Measurements from ENCODE around the gene ZNF418.

The ZNF418 gene

DNA sequence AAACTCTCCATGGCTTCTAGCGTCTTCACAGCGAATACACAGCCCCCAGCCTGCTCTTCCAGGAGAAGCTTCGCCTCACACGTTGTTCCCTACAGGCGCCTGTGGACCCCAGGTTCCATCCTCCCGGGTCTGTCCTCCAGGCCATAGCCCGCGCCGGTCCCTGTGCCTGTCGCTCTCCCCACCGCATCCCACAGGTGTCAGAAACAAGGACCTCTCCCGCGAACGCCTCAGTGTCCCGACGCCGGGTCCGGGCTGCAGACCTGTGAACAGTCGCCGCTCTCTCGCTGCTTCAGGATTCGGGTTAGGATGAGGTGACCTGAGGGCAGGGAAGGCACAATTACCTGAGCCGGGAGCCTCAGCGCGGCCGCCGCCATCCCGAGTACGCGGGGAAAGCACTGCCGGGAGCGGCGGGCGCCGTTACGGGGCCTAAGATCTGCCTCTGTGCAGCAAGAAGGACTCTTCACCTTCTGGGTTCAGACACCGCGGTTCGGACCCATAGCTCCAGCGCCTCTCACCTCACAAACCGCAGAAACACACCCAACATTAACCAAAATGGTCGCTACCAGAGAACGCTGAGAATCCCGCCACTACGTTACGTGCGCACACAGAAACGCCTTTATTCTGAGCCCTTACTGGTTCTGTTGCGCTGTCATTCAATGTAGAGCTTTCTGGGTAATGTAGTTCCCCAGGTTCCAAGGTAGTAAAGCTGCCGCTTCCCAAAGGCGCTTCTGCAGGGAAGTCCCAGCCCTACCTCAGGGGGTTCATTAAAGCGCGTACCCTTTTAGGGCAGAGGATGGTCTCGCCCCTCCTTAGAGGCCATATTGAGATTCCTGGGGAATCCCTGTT lies at the start of gene ZNF418:
Gene ZNF418 (minus strand): TSS at position 583 of the 846 bp plus-strand sequence. CDS start 1,580 bp downstream, outside the sequence.
- peak within 1 kb of the TSS; percentile 94 for H3K9ac ChIP-seq (ENCODE audit: low read depth, low read length)
- H3K27me3 ChIP-seq (ENCODE audit: insufficient read depth, low read length): no peaks in the 10 kb centered on the region
- H3K27ac ChIP-seq (ENCODE audit: low read length): peak within 1 kb of the TSS; percentile 35
- H3K9me3 ChIP-seq (ENCODE audit: insufficient read depth, low read depth, low read length): peaks cover 23% of the 10 kb centered on the region
- peak within 1 kb of the TSS; percentile 84 for H3K4me3 ChIP-seq (ENCODE audit: low read length)
- no peaks in the 10 kb centered on the region for H3K4me1 ChIP-seq (ENCODE audit: insufficient read depth, low read length)
- H3K36me3 ChIP-seq (ENCODE audit: insufficient read depth, low read depth, low read length): peaks cover 33% of the 10 kb centered on the region

DNA sequence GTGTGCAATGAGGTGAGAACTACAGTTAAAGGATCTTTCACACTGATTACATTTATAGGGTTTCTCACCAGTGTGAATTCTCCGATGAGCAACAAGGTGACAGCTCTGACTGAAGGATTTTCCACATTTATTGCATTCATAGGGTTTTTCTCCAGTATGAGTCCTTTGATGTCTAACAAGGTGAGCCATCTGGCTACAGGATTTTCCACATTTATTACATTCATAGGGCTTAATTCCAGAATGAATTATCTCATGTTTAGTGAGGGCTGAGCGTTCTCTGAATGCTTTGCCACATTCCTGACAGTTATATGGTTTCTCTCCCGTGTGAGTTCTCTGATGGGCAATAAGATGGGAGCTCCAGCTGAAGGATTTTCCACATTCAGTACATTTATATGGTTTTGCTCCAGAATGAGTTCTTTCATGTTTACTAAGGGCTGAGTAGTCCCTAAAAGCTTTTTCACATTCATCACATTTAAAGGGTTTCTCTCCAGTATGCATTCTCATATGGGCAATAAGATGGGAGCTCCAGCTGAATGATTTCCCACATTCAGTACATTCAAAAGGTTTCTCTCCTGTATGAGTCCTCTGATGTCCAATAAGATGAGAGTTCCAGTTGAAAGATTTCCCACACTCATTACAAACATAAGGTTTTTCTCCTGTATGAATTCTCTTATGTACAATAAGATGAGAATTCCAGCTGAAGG lies 43.5 kb upstream of the ZNF418 start:
- Histone ChIP-seq H3K27me3 (ENCODE audit: insufficient read depth, low read length) (no peaks in the 10 kb centered on the region), H3K9me3 (ENCODE audit: insufficient read depth, low read depth, low read length) (peaks cover 100% of the 10 kb centered on the region), H3K4me1 (ENCODE audit: insufficient read depth, low read length) (no peaks in the 10 kb centered on the region), H3K9ac (ENCODE audit: low read depth, low read length) (no peak overlapping the region), H3K27ac (ENCODE audit: low read length) (no peak overlapping the region), H3K4me3 (ENCODE audit: low read length) (0 out of 2 replicates have a peak overlapping the region, but pooled peaks have one; percentile 34), H3K36me3 (ENCODE audit: insufficient read depth, low read depth, low read length) (peaks cover 61% of the 10 kb centered on the region)

DNA sequence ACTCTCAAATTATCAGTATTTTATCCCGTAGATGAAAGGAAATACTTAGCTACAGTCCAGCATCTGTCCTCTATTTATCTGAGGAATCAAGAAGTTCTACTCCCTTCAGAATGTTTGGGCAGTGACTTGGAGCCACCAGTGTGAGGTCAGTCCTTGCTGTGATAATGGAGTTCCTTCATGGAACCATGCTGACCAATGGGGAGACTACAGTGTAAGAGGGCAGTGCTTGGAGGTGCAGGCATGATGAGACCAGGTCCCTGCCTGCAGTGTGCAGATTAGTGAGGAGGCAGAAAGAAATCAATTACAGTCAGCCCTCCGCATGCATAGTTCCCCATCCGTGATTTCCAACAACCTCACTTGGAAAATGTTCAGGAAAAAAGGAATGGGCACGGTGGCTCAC lies 39.2 kb upstream of the ZNF418 start, which contains the start of gene C19orf18:
Gene C19orf18 (minus strand): TSS at position 101 of the 400 bp plus-strand sequence. CDS start 102 bp downstream, outside the sequence.
- Histone ChIP-seq H3K36me3 (ENCODE audit: insufficient read depth, low read depth, low read length) (peaks cover 19% of the 10 kb centered on the region), H3K27me3 (ENCODE audit: insufficient read depth, low read length) (no peaks in the 10 kb centered on the region), H3K4me1 (ENCODE audit: insufficient read depth, low read length) (no peaks in the 10 kb centered on the region), H3K9ac (ENCODE audit: low read depth, low read length) (no peak within 1 kb of the TSS), H3K9me3 (ENCODE audit: insufficient read depth, low read depth, low read length) (peaks cover 93% of the 10 kb centered on the region), H3K4me3 (ENCODE audit: low read length) (no peak within 1 kb of the TSS), H3K27ac (ENCODE audit: low read length) (no peak within 1 kb of the TSS)

DNA sequence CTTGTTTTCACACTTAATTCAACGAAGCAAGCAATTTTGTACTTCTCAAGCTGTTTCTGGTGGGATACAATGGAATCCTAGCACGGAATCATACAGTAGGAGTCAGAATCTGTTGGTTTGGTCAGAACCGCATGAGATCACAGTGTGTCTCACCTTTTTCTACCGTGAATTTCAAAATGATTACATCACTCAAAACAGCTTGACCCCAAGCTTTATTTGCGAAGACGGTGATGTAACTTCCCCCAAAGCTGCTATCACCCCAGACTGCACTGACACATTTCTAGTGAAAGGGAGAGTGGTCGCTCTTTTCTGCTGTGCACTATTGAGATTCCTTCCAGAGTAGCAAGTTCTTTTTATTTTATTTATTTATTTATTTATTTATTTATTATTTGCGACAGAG lies 29.6 kb upstream of the ZNF418 start:
- no peaks in the 10 kb centered on the region for H3K27me3 ChIP-seq (ENCODE audit: insufficient read depth, low read length)
- no peak overlapping the region for H3K9ac ChIP-seq (ENCODE audit: low read depth, low read length)
- no peak overlapping the region; the same call in 1 of the 2 replicates for H3K4me3 ChIP-seq (ENCODE audit: low read length)
- no peaks in the 10 kb centered on the region for H3K36me3 ChIP-seq (ENCODE audit: insufficient read depth, low read depth, low read length)
- no peak overlapping the region for H3K27ac ChIP-seq (ENCODE audit: low read length)
- no peaks in the 10 kb centered on the region for H3K4me1 ChIP-seq (ENCODE audit: insufficient read depth, low read length)
- peaks cover 64% of the 10 kb centered on the region for H3K9me3 ChIP-seq (ENCODE audit: insufficient read depth, low read depth, low read length)

DNA sequence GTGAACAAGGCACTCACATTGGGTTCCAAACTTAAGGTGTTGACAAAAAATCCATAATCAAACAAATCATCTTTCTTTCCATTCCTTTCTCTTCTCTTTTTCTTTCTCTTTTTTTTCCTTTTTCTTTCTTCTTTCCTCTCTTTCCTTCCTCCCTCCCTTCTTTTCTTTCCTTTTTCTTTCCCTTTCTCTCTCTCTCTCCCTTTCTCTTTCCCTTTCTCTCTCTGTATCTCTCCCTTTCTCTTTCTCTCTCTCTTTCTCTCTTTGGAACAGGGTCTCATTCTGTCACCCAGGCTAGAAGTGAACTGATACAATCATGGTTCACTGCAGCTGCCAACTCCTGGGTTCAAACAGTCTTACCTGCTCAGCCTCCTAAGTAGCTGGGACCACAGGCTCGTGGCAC lies 26.6 kb upstream of the ZNF418 start:
- no peak overlapping the region for H3K27ac ChIP-seq (ENCODE audit: low read length)
- H3K9ac ChIP-seq (ENCODE audit: low read depth, low read length): no peak overlapping the region
- H3K4me3 ChIP-seq (ENCODE audit: low read length): no peak overlapping the region
- no peaks in the 10 kb centered on the region for H3K4me1 ChIP-seq (ENCODE audit: insufficient read depth, low read length)
- no peaks in the 10 kb centered on the region for H3K27me3 ChIP-seq (ENCODE audit: insufficient read depth, low read length)
- H3K36me3 ChIP-seq (ENCODE audit: insufficient read depth, low read depth, low read length): no peaks in the 10 kb centered on the region
- H3K9me3 ChIP-seq (ENCODE audit: insufficient read depth, low read depth, low read length): peaks cover 53% of the 10 kb centered on the region

DNA sequence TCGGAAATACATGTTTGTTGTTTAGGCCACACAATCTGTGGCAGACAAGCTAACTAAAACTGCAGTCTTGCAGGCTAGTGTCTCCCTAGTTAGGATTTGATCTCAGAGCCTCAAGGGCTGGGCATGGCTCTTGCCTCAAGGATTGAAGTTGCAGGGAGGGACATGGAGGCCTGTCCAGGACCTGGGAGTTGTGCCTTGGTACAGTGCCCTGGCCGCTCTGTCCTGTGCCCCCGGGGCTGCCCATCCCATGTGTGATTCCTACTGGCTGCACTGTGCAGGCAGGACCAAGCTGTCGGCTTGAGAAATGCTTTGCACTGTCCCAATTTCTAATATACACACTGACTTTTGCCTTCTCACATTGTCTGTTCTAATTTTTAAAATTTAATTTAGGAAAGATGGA lies 19.8 kb upstream of the ZNF418 start:
- H3K27me3 ChIP-seq (ENCODE audit: insufficient read depth, low read length): no peaks in the 10 kb centered on the region
- H3K9me3 ChIP-seq (ENCODE audit: insufficient read depth, low read depth, low read length): peaks cover 68% of the 10 kb centered on the region
- H3K27ac ChIP-seq (ENCODE audit: low read length): no peak overlapping the region
- no peak overlapping the region for H3K9ac ChIP-seq (ENCODE audit: low read depth, low read length)
- no peaks in the 10 kb centered on the region for H3K4me1 ChIP-seq (ENCODE audit: insufficient read depth, low read length)
- no peaks in the 10 kb centered on the region for H3K36me3 ChIP-seq (ENCODE audit: insufficient read depth, low read depth, low read length)
- H3K4me3 ChIP-seq (ENCODE audit: low read length): no peak overlapping the region

DNA sequence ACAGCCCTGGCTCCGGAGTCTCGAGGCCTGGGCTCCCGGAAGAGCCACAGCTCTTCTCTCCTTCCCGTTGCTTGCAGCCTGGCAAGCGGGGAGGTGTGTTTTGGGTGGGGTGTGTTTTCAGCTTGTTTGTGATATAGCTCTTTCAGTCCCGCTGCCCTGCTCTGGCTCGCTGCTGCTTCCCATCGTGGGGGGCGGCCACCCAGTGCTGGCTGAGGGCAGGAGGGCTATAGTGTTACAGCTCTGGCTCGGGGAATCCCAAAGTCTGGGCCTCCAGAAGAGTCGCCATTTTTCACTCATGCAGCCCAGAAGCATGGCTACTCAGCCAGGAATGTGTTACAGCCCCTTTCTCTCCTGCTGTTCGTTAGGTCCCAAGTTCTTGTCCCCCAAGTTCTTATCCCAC lies 14.5 kb upstream of the ZNF418 start:
- H3K4me1 ChIP-seq (ENCODE audit: insufficient read depth, low read length): peaks cover 5% of the 10 kb centered on the region
- H3K9ac ChIP-seq (ENCODE audit: low read depth, low read length): no peak overlapping the region
- no peak overlapping the region for H3K27ac ChIP-seq (ENCODE audit: low read length)
- peaks cover 51% of the 10 kb centered on the region for H3K9me3 ChIP-seq (ENCODE audit: insufficient read depth, low read depth, low read length)
- H3K27me3 ChIP-seq (ENCODE audit: insufficient read depth, low read length): no peaks in the 10 kb centered on the region
- no peak overlapping the region for H3K4me3 ChIP-seq (ENCODE audit: low read length)
- no peaks in the 10 kb centered on the region for H3K36me3 ChIP-seq (ENCODE audit: insufficient read depth, low read depth, low read length)

DNA sequence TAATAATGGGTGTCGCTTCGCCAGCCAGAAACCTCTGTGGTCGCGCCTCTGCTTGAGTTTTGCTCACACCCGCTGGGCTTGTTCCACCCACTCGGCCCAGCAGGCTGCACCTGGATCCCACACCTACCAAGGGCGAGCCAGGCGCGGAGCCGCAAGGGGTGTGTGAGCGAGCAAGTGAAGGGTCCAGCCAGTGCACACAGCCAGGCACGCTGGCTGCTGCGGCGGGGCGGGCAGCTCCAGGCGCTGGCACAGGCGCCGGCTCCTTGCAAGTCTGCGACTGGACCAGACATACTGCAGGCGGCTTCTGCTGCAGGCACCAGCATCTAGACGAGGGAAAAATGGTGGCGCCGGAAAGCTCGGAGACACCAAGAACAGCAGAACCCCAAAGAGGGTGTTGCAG lies 14.1 kb upstream of the ZNF418 start:
- no peaks in the 10 kb centered on the region for H3K36me3 ChIP-seq (ENCODE audit: insufficient read depth, low read depth, low read length)
- no peak overlapping the region for H3K27ac ChIP-seq (ENCODE audit: low read length)
- H3K4me1 ChIP-seq (ENCODE audit: insufficient read depth, low read length): peaks cover 5% of the 10 kb centered on the region
- no peak overlapping the region for H3K9ac ChIP-seq (ENCODE audit: low read depth, low read length)
- H3K9me3 ChIP-seq (ENCODE audit: insufficient read depth, low read depth, low read length): peaks cover 47% of the 10 kb centered on the region
- no peak overlapping the region for H3K4me3 ChIP-seq (ENCODE audit: low read length)
- no peaks in the 10 kb centered on the region for H3K27me3 ChIP-seq (ENCODE audit: insufficient read depth, low read length)

DNA sequence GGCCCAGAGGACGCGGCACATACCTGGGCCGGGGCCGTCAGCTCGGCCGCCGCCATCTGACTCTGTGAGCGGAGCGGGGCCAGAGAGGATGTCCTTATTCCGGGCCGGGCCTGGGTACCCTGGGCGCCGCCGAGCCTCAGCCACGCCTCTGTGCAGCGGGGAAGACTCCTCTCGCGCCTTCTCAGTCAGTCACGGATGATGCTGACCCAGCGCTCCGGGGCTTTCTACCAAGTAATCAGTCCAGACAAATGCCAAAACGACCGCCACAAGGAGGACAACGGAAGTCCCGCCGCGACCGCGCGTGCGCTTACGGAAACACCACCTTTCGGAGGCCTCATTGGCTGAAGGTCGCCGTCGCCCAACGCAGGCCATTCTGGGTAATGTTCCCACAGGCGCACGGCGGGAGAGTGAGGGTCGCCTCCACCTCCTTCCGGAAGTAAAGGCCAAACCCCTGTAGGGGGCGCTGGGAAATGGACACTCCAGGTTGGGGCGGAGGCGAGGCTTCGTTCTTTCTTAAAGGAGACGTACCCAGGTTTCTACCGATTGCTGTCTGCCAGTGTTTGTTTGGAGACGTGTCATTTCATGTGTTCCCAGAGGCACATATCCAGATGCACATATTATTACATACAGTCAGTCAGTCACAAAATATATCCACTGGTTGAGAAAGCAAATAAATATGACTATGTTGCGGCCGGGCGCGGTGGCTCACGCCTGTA lies 12.4 kb upstream of the ZNF418 start, which contains the start of gene ZNF256:
Gene ZNF256 (minus strand): TSS at position 288 of the 716 bp plus-strand sequence. CDS start 232 bp downstream, at position 56.
- H3K36me3 ChIP-seq (ENCODE audit: insufficient read depth, low read depth, low read length): peaks cover 14% of the 10 kb centered on the region
- peak within 1 kb of the TSS; percentile 82 for H3K9ac ChIP-seq (ENCODE audit: low read depth, low read length)
- H3K27me3 ChIP-seq (ENCODE audit: insufficient read depth, low read length): no peaks in the 10 kb centered on the region
- H3K4me3 ChIP-seq (ENCODE audit: low read length): peak within 1 kb of the TSS; percentile 88
- H3K27ac ChIP-seq (ENCODE audit: low read length): peak within 1 kb of the TSS; percentile 37
- peaks cover 5% of the 10 kb centered on the region for H3K4me1 ChIP-seq (ENCODE audit: insufficient read depth, low read length)
- peaks cover 36% of the 10 kb centered on the region for H3K9me3 ChIP-seq (ENCODE audit: insufficient read depth, low read depth, low read length)

DNA sequence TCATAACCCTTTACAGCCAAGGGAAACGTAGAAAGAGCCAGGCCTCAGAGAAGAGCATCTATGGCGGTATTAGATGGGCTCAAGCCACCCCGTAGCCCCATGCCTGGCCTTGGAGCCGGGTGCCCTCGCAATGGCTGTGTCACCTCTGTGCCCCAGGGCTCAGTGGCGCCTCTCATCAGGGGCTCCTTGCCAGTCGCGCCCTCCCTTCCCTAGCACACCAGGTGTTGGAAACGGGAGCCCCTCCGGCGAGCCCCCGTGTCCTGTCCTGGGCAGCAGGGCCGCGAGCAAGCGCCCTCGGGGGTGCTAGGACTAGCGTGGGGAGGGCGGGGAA lies 11.9 kb upstream of the ZNF418 start:
- H3K9ac ChIP-seq (ENCODE audit: low read depth, low read length): peak overlapping the region; percentile 82
- H3K27ac ChIP-seq (ENCODE audit: low read length): peak overlapping the region; percentile 37
- H3K4me1 ChIP-seq (ENCODE audit: insufficient read depth, low read length): peaks cover 5% of the 10 kb centered on the region
- no peaks in the 10 kb centered on the region for H3K27me3 ChIP-seq (ENCODE audit: insufficient read depth, low read length)
- peaks cover 37% of the 10 kb centered on the region for H3K9me3 ChIP-seq (ENCODE audit: insufficient read depth, low read depth, low read length)
- peaks cover 20% of the 10 kb centered on the region for H3K36me3 ChIP-seq (ENCODE audit: insufficient read depth, low read depth, low read length)
- H3K4me3 ChIP-seq (ENCODE audit: low read length): peak overlapping the region; percentile 88

DNA sequence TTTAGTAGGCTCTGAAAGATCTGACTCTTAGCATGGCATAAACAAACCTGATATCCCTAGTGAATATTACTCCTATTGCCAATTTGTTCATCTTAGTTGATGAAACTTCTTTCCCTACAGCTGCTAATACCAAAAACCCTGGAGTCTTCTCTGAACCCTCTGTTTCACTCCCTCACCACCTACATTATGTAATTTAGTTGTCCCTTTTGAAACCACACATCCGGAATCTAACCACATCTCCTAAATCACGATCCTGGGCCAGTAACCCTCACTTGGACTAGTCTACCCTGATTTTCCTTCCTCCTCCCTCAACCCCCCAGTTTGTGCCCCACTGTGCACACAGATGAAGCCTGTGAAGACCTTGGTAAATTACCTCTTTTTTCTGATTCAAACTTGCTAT lies 11.1 kb upstream of the ZNF418 start:
- H3K9ac ChIP-seq (ENCODE audit: low read depth, low read length): peak overlapping the region; percentile 82; the same call in 1 of the 2 replicates
- H3K9me3 ChIP-seq (ENCODE audit: insufficient read depth, low read depth, low read length): peaks cover 37% of the 10 kb centered on the region
- H3K27ac ChIP-seq (ENCODE audit: low read length): no peak overlapping the region
- peak overlapping the region; percentile 88 for H3K4me3 ChIP-seq (ENCODE audit: low read length)
- H3K4me1 ChIP-seq (ENCODE audit: insufficient read depth, low read length): peaks cover 5% of the 10 kb centered on the region
- peaks cover 27% of the 10 kb centered on the region for H3K36me3 ChIP-seq (ENCODE audit: insufficient read depth, low read depth, low read length)
- H3K27me3 ChIP-seq (ENCODE audit: insufficient read depth, low read length): no peaks in the 10 kb centered on the region
